Lower lobe of right lung (tissue), 2 donors: ENCODE measurements around the gene CHRNB2. TPM values are rescaled to one million over a fixed set of nuclear protein-coding genes. Genes with fewer than 3 reads are reported as not detected.

Experiments used
- ATAC-seq, 2 donors: fragments of 200-7000 bp; cut with Tn5 transposase; one replicate each; pipeline ENCODE4 v1.9.1; 2020 to 2022; ENCODE audit warnings: mild to moderate bottlenecking in 2 of 2, moderate library complexity in 2 of 2
- DNase-seq: peaks from one replicate; pipeline ENCODE4 v3.0.0-alpha.2; 2020
- H3K27ac ChIP-seq: fragments of 200-600 bp; one replicate; pipeline ENCODE4 v1.8.0; 2022
- H3K27me3 ChIP-seq: fragments of 200-600 bp; one replicate; pipeline ENCODE4 v1.8.0; 2022; ENCODE audit warnings: low read depth
- H3K36me3 ChIP-seq: fragments of 200-600 bp; one replicate; pipeline ENCODE4 v1.8.0; 2022; ENCODE audit warnings: mild to moderate bottlenecking
- H3K4me1 ChIP-seq: fragments of 200-600 bp; one replicate; pipeline ENCODE4 v1.8.0; 2022
- H3K4me3 ChIP-seq: fragments of 200-600 bp; one replicate; pipeline ENCODE4 v1.8.0; 2022; ENCODE audit warnings: mild to moderate bottlenecking
- H3K9me3 ChIP-seq: fragments of 200-600 bp; one replicate; pipeline ENCODE4 v1.8.0; 2022
- intact Hi-C: fragments of 100-400 bp; cut with DNase I; formaldehyde crosslinking; loops from one replicate; pipeline ENCODE4 v1.11.0; 2022
- total RNA-seq: library from RNA; stranded (reverse); fragmentation: NEBNext Ultra II Directional; extraction: Animal tissue kit (Norgen Biotek cat#: 25700); gene quantifications from one replicate; pipeline ENCODE4 v1.2.1, GENCODE V29; 2021
- TF ChIP-seq, protein P1 (sequence below): fragments of 200-600 bp; IDR thresholded peaks from one replicate; pipeline ENCODE4 v1.8.0; 2022; ENCODE audit warnings: antibody characterized with exemption, mild to moderate bottlenecking
- donor health status: DM: no; HTN: yes; CAD: no; lungs with severe emphysema.

The CHRNB2 gene
- total RNA-seq, 1 donor from 2014 or later = not detected

DNA sequence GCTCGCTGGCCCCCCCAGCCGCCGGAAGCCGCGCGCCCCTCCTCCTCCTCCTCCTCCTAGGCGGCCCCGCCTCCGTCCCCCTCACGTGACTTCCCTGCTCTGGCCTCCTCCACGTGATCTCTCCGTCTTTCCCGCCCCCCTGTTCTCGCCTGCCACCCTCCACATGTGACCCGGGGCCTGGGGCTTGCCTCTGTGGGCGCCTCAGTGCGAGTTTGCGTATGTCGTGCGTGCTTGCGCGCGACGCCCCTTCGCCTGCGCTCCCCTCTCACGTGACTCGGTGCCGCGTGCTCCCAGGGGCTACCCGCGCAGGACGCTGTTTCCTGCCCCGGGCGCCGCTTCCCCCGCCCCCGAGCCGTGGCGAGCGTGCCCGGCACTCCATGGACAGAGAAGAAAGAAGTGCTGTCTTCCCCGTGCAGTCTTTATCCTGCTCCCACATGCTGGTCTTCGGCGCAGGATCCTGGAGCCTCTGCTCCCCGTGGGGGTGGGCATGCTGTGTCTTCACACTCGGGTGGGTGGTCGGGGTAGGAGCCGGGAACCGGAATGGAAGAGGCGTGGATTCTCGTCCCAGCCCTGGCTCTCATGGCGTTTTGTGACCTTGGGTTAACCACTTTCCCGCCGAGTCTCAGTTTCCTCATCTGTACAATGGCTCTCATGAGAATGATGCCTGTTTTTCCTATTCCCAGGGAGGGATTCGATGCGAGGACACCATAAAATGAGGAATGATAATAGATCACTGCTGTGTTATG is 8.7 kb upstream of the CHRNB2 start:
- peak; percentile 97 for ATAC-seq
- Histone ChIP-seq H3K4me3 (peak overlapping the region; percentile 98), H3K36me3 (peaks cover 23% of the 10 kb centered on the region), H3K4me1 (peaks cover 29% of the 10 kb centered on the region), H3K9me3 (no peaks in the 10 kb centered on the region), H3K27me3 (no peaks in the 10 kb centered on the region), H3K27ac (peak overlapping the region; percentile 91)
- intact Hi-C loops = no loop called here
- TF ChIP-seq, protein P1, sequence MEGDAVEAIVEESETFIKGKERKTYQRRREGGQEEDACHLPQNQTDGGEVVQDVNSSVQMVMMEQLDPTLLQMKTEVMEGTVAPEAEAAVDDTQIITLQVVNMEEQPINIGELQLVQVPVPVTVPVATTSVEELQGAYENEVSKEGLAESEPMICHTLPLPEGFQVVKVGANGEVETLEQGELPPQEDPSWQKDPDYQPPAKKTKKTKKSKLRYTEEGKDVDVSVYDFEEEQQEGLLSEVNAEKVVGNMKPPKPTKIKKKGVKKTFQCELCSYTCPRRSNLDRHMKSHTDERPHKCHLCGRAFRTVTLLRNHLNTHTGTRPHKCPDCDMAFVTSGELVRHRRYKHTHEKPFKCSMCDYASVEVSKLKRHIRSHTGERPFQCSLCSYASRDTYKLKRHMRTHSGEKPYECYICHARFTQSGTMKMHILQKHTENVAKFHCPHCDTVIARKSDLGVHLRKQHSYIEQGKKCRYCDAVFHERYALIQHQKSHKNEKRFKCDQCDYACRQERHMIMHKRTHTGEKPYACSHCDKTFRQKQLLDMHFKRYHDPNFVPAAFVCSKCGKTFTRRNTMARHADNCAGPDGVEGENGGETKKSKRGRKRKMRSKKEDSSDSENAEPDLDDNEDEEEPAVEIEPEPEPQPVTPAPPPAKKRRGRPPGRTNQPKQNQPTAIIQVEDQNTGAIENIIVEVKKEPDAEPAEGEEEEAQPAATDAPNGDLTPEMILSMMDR = no peak
- peak; percentile 99 for DNase-seq

DNA sequence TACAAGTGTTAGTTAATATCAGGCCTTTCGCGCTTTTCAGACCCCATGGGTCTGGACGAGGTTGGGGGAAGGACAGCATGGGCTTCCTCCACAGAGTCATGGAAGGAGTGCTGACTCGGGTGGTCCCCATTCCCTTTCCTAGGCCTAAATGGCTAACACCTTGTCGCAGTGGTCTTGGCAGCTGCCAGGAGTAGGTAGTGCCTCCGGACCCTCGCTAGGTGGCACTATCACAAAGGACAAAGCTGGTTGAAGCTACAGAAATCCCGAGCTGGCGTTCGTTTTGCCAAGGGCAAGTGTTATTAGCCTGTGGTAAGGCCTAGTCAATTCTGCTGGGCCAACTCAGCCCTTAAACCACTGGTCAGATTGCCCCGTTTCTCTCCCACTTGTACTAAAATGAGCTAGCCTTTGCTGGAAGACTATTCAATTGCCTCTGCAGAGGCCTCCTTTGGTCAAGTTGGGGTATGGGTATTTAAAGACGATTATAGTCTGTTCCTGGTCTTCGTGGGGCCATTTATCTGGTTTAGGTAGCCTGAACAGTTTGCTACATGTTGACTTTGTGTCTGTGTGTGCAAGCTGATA is 8.0 kb upstream of the CHRNB2 start:
- intact Hi-C loops = no loop called here
- ATAC-seq = peak; percentile 86 to 88

DNA sequence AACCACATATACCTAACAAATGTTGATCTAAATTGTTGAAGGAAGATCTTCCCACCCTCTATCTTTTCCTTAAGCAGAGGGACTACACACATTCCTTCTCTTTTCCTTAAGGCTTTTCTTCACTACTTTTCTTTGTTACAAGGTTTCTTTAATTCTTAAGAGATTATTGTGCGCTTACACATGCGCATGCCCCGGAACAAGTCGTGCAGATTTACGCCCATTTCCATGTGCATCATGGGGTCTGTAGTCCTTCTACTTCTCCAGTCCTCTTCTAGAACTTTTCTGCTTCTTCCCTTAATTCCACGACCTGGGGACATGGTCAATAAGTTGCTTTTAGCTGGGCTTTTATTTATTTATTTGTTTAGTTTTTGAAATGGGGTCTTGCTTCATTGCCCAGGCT is 1.7 kb upstream of the CHRNB2 start:
- peaks cover 25% of the 10 kb centered on the region for H3K27me3 ChIP-seq
- H3K4me3 ChIP-seq = no peak overlapping the region
- H3K27ac ChIP-seq = no peak overlapping the region
- intact Hi-C loops = no loop called here
- no peak for DNase-seq
- no peaks in the 10 kb centered on the region for H3K9me3 ChIP-seq
- no peak for ATAC-seq
- peaks cover 10% of the 10 kb centered on the region for H3K4me1 ChIP-seq
- H3K36me3 ChIP-seq = no peaks in the 10 kb centered on the region
- TF ChIP-seq, protein P1 = no peak

More for the DNA sequence above, 8.0 kb upstream of the CHRNB2 start:
- no peaks in the 10 kb centered on the region for H3K9me3 ChIP-seq
- TF ChIP-seq, protein P1 = peak; percentile 94
- peak overlapping the region; percentile 91 for H3K27ac ChIP-seq
- peak; percentile 86 for DNase-seq
- peak overlapping the region; percentile 98 for H3K4me3 ChIP-seq
- H3K4me1 ChIP-seq = peaks cover 28% of the 10 kb centered on the region
- no peaks in the 10 kb centered on the region for H3K27me3 ChIP-seq
- H3K36me3 ChIP-seq = peaks cover 16% of the 10 kb centered on the region

DNA sequence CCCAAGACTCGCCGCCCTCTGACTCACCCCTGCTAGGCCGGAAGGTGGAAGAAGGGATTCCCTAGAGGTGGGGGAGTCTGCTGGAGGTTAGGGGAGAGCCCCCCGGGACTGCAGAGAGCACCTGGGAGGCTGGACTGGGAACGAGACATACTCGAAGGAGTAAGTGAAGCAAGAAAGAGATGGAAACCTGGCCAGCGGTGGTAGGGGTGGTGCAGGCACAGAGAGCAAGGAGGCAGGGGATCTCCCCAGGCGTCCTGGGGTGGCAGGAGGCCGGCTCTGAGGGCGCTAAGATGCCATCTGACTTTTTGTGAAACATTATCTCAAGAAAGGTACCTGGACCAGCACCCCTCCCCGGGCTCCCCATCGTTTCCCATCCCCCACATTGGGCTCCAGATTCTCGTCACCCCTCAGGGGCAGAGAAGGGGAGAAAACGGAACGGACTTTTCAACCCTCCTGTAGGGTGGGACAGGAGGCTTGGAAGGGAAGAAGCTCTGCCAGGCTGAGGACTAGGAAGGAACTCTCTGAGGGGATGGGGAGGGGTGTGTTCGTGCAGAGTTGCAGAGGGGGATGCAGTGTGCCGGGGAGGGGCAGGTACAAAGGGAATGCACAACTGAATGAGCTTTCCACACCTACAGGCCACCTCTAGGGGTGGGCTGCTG is 708 bp downstream of the CHRNB2 start:
- H3K4me1 ChIP-seq = peaks cover 10% of the 10 kb centered on the region
- TF ChIP-seq, protein P1 = no peak
- intact Hi-C loops = no loop called here
- no peaks in the 10 kb centered on the region for H3K36me3 ChIP-seq
- DNase-seq = no peak
- H3K27me3 ChIP-seq = peaks cover 25% of the 10 kb centered on the region
- H3K4me3 ChIP-seq = peak overlapping the region; percentile 28
- H3K9me3 ChIP-seq = no peaks in the 10 kb centered on the region
- ATAC-seq = no peak
- H3K27ac ChIP-seq = no peak overlapping the region

DNA sequence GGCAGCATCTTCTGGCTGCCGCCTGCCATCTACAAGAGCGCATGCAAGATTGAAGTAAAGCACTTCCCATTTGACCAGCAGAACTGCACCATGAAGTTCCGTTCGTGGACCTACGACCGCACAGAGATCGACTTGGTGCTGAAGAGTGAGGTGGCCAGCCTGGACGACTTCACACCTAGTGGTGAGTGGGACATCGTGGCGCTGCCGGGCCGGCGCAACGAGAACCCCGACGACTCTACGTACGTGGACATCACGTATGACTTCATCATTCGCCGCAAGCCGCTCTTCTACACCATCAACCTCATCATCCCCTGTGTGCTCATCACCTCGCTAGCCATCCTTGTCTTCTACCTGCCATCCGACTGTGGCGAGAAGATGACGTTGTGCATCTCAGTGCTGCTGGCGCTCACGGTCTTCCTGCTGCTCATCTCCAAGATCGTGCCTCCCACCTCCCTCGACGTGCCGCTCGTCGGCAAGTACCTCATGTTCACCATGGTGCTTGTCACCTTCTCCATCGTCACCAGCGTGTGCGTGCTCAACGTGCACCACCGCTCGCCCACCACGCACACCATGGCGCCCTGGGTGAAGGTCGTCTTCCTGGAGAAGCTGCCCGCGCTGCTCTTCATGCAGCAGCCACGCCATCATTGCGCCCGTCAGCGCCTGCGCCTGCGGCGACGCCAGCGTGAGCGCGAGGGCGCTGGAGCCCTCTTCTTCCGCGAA is 3.8 kb downstream of the CHRNB2 start:
- Histone ChIP-seq H3K4me3 (no peak overlapping the region), H3K27ac (no peak overlapping the region), H3K9me3 (no peaks in the 10 kb centered on the region), H3K36me3 (no peaks in the 10 kb centered on the region), H3K4me1 (peaks cover 10% of the 10 kb centered on the region), H3K27me3 (peaks cover 21% of the 10 kb centered on the region)
- no peak for ATAC-seq
- no peak for DNase-seq
- intact Hi-C loops = no loop called here
- TF ChIP-seq, protein P1 = no peak
